LNCAP (cell line): ENCODE measurements around the gene COIL.

Source experiments
- CTCF ChIP-seq: fragments of 450-650 bp; IDR thresholded peaks from 2 replicates; pipeline ENCODE4 v1.5.1; 2017; ENCODE audit warnings: mild to moderate bottlenecking

The COIL gene

GRCh38 chr17:57001541-57001940, 40.7 kb upstream of the COIL start:
- TF ChIP-seq CTCF, result no peak

DNA sequence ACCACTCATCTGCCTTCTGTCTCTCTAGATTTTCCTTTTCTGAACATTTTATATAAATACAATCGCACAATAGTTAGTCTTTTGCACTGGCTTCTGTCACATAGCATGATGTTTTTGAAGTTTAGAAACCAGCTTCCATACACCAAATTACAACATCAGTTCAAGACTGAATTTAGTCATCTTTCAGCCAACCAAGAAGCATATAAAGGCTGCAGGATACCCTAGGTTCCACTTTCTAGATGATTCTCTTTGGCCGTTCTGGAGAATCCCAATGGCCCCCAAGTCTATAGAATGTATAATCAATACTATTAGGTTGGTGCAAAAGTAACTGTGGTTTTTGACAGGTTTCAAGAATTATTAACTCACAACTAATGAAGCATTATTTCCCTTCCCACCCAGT, 36.5 kb upstream of the COIL start:
- no peak for TF ChIP-seq CTCF

- no peak for TF ChIP-seq CTCF
Measured at GRCh38 chr17:56995766-56996165, 34.9 kb upstream of the COIL start.

- no peak for TF ChIP-seq CTCF
Measured at GRCh38 chr17:56994009-56994792, 33.4 kb upstream of the COIL start.

DNA sequence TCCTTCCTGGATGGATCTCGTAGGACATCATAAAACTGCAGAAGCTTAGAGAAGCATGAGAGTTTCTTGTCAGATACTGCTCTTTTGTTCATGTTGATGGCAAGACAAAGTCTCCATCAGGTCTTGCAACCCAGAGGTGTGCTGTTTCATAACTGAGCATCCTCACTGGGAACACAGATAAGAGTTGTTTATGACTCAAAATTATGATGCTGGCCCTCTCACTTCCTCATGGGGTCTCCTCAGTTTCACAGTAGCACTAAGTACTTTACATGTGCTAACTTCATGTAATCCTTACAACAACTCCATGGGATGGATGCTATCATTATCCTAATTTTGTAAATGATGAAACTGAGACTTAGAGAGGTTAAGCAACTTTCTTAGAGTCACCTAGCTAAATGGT, 31.5 kb upstream of the COIL start:
- no peak for TF ChIP-seq CTCF

- no peak for TF ChIP-seq CTCF
Measured at GRCh38 chr17:56988901-56989572, 28.2 kb upstream of the COIL start.

GRCh38 chr17:56987283-56987834, 26.5 kb upstream of the COIL start:
- TF ChIP-seq CTCF, result no peak
